H1 (cell line): ENCODE measurements around the gene POPDC2. TPM values are rescaled to one million over a fixed set of nuclear protein-coding genes. Genes with fewer than 3 reads are reported as not detected.

Source experiments
- CTCF ChIA-PET: fragments of 300-600 bp; sonication (Branson Sonifier 250); formaldehyde crosslinking; loops from one replicate; lab custom pipeline; 2021; ENCODE audit not compliant: partially characterized antibody; lab: Charles Lee
- POLR2A ChIA-PET: fragments of 300-600 bp; sonication (Branson Sonifier 250); formaldehyde crosslinking; loops from one replicate; lab custom pipeline; 2021; ENCODE audit warnings: inconsistent platforms; ENCODE audit not compliant: partially characterized antibody; lab: Charles Lee
- DNase-seq, 2 experiments: peaks; one replicate each; pipeline versions ENCODE4 v3.0.0 to v3.0.0-alpha.2; 2010 to 2022; ENCODE audit warnings: low spot score in 2 of 2, low read depth in 1 of 2, mixed read lengths in 1 of 2
- FAIRE-seq: peaks from 2 replicates; lab custom pipeline; 2011; peaks lifted over from hg19 to GRCh38; lab: Jason Lieb, UNC
- H2AFZ ChIP-seq: 2 replicates; pipeline ENCODE4 v1.8.1; 2012; ENCODE audit warnings: low read length, inconsistent platforms
- H2AK5ac ChIP-seq: 2 replicates; pipeline ENCODE4 v1.6.1; 2013; ENCODE audit warnings: low read depth, low read length
- H2BK120ac ChIP-seq: replicated peaks from 2 replicates; pipeline ENCODE3; 2013; ENCODE audit warnings: low read depth, low read length, inconsistent platforms
- H2BK12ac ChIP-seq: 2 replicates; pipeline ENCODE4 v1.6.1; 2013; ENCODE audit warnings: low read depth, low read length
- H2BK15ac ChIP-seq: 2 replicates; pipeline ENCODE4 v1.6.1; 2013; ENCODE audit warnings: low read length
- H2BK20ac ChIP-seq: 2 replicates; pipeline ENCODE4 v1.6.1; 2013; ENCODE audit warnings: low read length
- H2BK5ac ChIP-seq: 2 replicates; pipeline ENCODE4 v1.6.1; 2013; ENCODE audit warnings: low read depth, low read length
- H3K14ac ChIP-seq: 2 replicates; pipeline ENCODE4 v1.6.1; 2013; ENCODE audit warnings: inconsistent platforms; ENCODE audit not compliant: insufficient read length
- H3K18ac ChIP-seq: 2 replicates; pipeline ENCODE4 v1.6.1; 2013; ENCODE audit warnings: low read length; ENCODE audit errors: extremely low read depth
- H3K23ac ChIP-seq: 2 replicates; pipeline ENCODE4 v1.6.1; 2013; ENCODE audit warnings: inconsistent platforms; ENCODE audit not compliant: insufficient read length
- H3K23me2 ChIP-seq: 2 replicates; pipeline ENCODE4 v1.6.1; 2013; ENCODE audit warnings: low read depth, low read length
- H3K27ac ChIP-seq: 2 replicates; pipeline ENCODE4 v1.6.1; 2011; ENCODE audit warnings: low read depth, low read length, inconsistent platforms
- H3K27me3 ChIP-seq, 4 experiments: replicated peaks in 1 of 4; 1 replicate in 1 of 4; 2 replicates in 3 of 4; pipeline versions ENCODE4 v1.6.1 to v1.8.1; 2011 to 2013; ENCODE audit warnings: low read length in 3 of 4, mild to moderate bottlenecking in 3 of 4, inconsistent platforms in 2 of 4, mixed read lengths in 2 of 4, moderate library complexity in 1 of 4; ENCODE audit not compliant: control insufficient read depth in 3 of 4, insufficient read depth in 3 of 4; ENCODE audit errors: extremely low read depth in 1 of 4
- H3K36me3 ChIP-seq, 4 experiments: 2 replicates each; pipeline versions ENCODE4 v1.6.1 to v1.8.1; 2011 to 2013; ENCODE audit warnings: mild to moderate bottlenecking in 4 of 4, low read length in 3 of 4, moderate library complexity in 2 of 4, control low read depth in 1 of 4, inconsistent platforms in 1 of 4; ENCODE audit not compliant: insufficient read depth in 4 of 4, control insufficient read depth in 2 of 4
- H3K4ac ChIP-seq: replicated peaks from 2 replicates; pipeline ENCODE3; 2013; ENCODE audit warnings: low read length, low read depth, mixed read lengths, inconsistent platforms; ENCODE audit not compliant: insufficient read length
- H3K4me1 ChIP-seq, 4 experiments: replicated peaks in 1 of 4; 1 replicate in 1 of 4; 2 replicates in 3 of 4; pipeline versions ENCODE4 v1.6.1 to v1.8.1; 2011 to 2013; ENCODE audit warnings: low read length in 3 of 4, inconsistent platforms in 2 of 4, mixed read lengths in 1 of 4; ENCODE audit not compliant: insufficient read depth in 4 of 4, control insufficient read depth in 3 of 4
- H3K4me2 ChIP-seq, 2 experiments: 2 replicates each; pipeline versions ENCODE4 v1.6.1 to v1.8.1; 2011 to 2013; ENCODE audit warnings: low read depth in 2 of 2, low read length in 2 of 2, control low read depth in 1 of 2, inconsistent platforms in 1 of 2, mild to moderate bottlenecking in 1 of 2; ENCODE audit not compliant: insufficient read depth in 1 of 2
- H3K4me3 ChIP-seq, 4 experiments: fragments of 200-600, 300-600 bp in 1 of 4; sonication (generic), shearing (Covaris generic), sonication (Bioruptor Twin) in 1 of 4; 2 replicates each; pipeline versions ENCODE4 v1.5.1 to v1.8.1; 2011 to 2016; ENCODE audit warnings: low read length in 4 of 4, low read depth in 3 of 4, control low read depth in 2 of 4, inconsistent platforms in 2 of 4, mild to moderate bottlenecking in 2 of 4, mixed read lengths in 1 of 4, moderate library complexity in 1 of 4; ENCODE audit not compliant: insufficient read depth in 2 of 4; ENCODE audit errors: extremely low read depth in 1 of 4
- H3K56ac ChIP-seq: replicated peaks from 2 replicates; pipeline ENCODE3; 2013; ENCODE audit warnings: low read depth, mild to moderate bottlenecking, mixed read lengths, low read length, inconsistent platforms; ENCODE audit not compliant: insufficient read length
- H3K79me1 ChIP-seq: 2 replicates; pipeline ENCODE4 v1.6.1; 2013; ENCODE audit warnings: low read depth, low read length, control low read depth
- H3K79me2 ChIP-seq, 2 experiments: 2 replicates each; pipeline versions ENCODE4 v1.6.1 to v1.8.1; 2012 to 2013; ENCODE audit warnings: low read length in 2 of 2, mild to moderate bottlenecking in 2 of 2, inconsistent platforms in 1 of 2; ENCODE audit not compliant: insufficient read depth in 2 of 2, control insufficient read depth in 1 of 2
- H3K9ac ChIP-seq, 4 experiments: replicated peaks in 1 of 4; 1 replicate in 1 of 4; 2 replicates in 3 of 4; pipeline versions ENCODE4 v1.6.1 to v1.8.1; 2011 to 2013; ENCODE audit warnings: low read depth in 3 of 4, low read length in 3 of 4, control low read depth in 2 of 4, mild to moderate bottlenecking in 2 of 4, moderate library complexity in 2 of 4, inconsistent platforms in 1 of 4; ENCODE audit errors: extremely low read depth in 1 of 4
- H3K9me3 ChIP-seq, 2 experiments: 2 replicates each; pipeline versions ENCODE4 v1.6.1 to v1.8.1; 2012 to 2013; ENCODE audit warnings: mild to moderate bottlenecking in 2 of 2, moderate library complexity in 2 of 2, control low read depth in 1 of 2, inconsistent platforms in 1 of 2, low read depth in 1 of 2, low read length in 1 of 2, mixed read lengths in 1 of 2; ENCODE audit not compliant: insufficient read depth in 2 of 2
- H4K20me1 ChIP-seq, 2 experiments: replicated peaks in 1 of 2; 2 replicates each; pipeline versions ENCODE3 to v1.8.1; 2011 to 2013; ENCODE audit warnings: inconsistent platforms in 2 of 2, low read length in 2 of 2, mild to moderate bottlenecking in 1 of 2; ENCODE audit not compliant: insufficient read depth in 2 of 2, control insufficient read depth in 1 of 2
- H4K5ac ChIP-seq: 2 replicates; pipeline ENCODE4 v1.6.1; 2013; ENCODE audit warnings: low read length, low read depth, mixed read lengths, inconsistent platforms; ENCODE audit not compliant: insufficient read length
- H4K8ac ChIP-seq: 2 replicates; pipeline ENCODE4 v1.8.0; 2013; ENCODE audit warnings: mild to moderate bottlenecking, moderate library complexity, low read length, inconsistent platforms; ENCODE audit not compliant: insufficient read depth; ENCODE audit errors: extremely low read depth
- H4K91ac ChIP-seq: replicated peaks from 2 replicates; pipeline ENCODE3; 2013; ENCODE audit warnings: low read length, mixed read lengths, inconsistent platforms; ENCODE audit not compliant: insufficient read length
- JUND ChIP-seq: IDR thresholded peaks from 2 replicates; pipeline ENCODE4 v1.6.1; 2011; ENCODE audit warnings: mild to moderate bottlenecking, improper control_type of control experiment, low read length
- POLR2AphosphoS5 ChIP-seq: IDR thresholded peaks from 2 replicates; pipeline ENCODE4 v1.6.1; 2011; ENCODE audit warnings: low read depth, low read length
- RNF2 ChIP-seq: fragments of 200-900, 300-1000 bp; sonication (generic); IDR thresholded peaks from 2 replicates; pipeline ENCODE4 v1.7.1; 2016; ENCODE audit warnings: borderline replicate concordance, low read depth, mild to moderate bottlenecking, antibody characterized with exemption, low read length; ENCODE audit not compliant: poor library complexity, severe bottlenecking; ENCODE audit errors: missing control alignments
- SIX5 ChIP-seq: IDR thresholded peaks from 2 replicates; pipeline ENCODE4 v1.6.1; 2011; ENCODE audit warnings: mild to moderate bottlenecking, low read depth, low read length
- WGBS, 2 experiments: shearing (Covaris generic) in 1 of 2; methylation state at CpG; one replicate each; pipeline versions ENCODE4 v1.1.6 to v1.1.7; 2013 to 2015; ENCODE audit warnings: low lambda C conversion rate in 2 of 2, mixed read lengths in 2 of 2, inconsistent platforms in 1 of 2, low coverage in 1 of 2, missing lambda C conversion rate in 1 of 2; ENCODE audit not compliant: insufficient replicate concordance in 2 of 2, insufficient coverage in 1 of 2, insufficient read length in 1 of 2; ENCODE audit errors: extremely low coverage in 1 of 2, missing lambda C conversion rate in 1 of 2; 5-methylcytosine and 5-hydroxymethylcytosine counted together
- polyA plus RNA-seq, 7 experiments: library from polyadenylated mRNA; depleted of rRNA in 3 of 7; stranded (reverse) in 5 of 7; unstranded in 2 of 7; fragments of >200 nt in 5 of 7; fragments of 200-250 nt in 2 of 7; gene quantifications; 1 replicate in 5 of 7; 2 replicates in 1 of 7; 4 replicates in 1 of 7; pipeline versions ENCODE4 v1.2.1 to v1.2.3, GENCODE V29; 2011 to 2013; ENCODE audit warnings: missing spikeins in 2 of 7, mixed read lengths in 2 of 7
- total RNA-seq: library from RNA; stranded (reverse); fragmentation: NEBNext Ultra II Directional; extraction: Animal tissue kit (Norgen Biotek cat#: 25700); gene quantifications from 2 replicates; pipeline ENCODE4 v1.2.1, GENCODE V29; 2021

Gene POPDC2
- total and polyA plus RNA-seq, 2 of the 8 experiments (the other 6 are each of a cell fraction or from before 2014, with no cell fraction given): 0.65 to 1.1 TPM

GRCh38 chr3:119700269-119700919, 40.0 kb upstream of the POPDC2 start:
- H3K23me2 ChIP-seq: peaks cover 3% of the 10 kb centered on the region; the same call in 1 of the 2 replicates
- POLR2A ChIA-PET: no interaction called here
- no peak overlapping the region for H3K14ac ChIP-seq
- peaks cover 0 to 5% (median 0%) of the 10 kb centered on the region in 4 experiments; a peak in 2 of 7 replicates for H3K27me3 ChIP-seq
- no peak overlapping the region for H3K27ac ChIP-seq
- H3K4ac ChIP-seq: no peak overlapping the region
- no peak overlapping the region for H2BK5ac ChIP-seq
- H4K20me1 ChIP-seq: no peaks in the 10 kb centered on the region
- H3K79me2 ChIP-seq: no peaks in the 10 kb centered on the region
- H3K36me3 ChIP-seq: no peaks in the 10 kb centered on the region
- no peak overlapping the region for H2BK20ac ChIP-seq
- WGBS, 2 experiments: 97% methylated on average over 4 of the region's 4 CpGs; no CpG with 5 or more reads in 1 of the 2 experiments
- no peak for FAIRE-seq
- H2AK5ac ChIP-seq: no peak overlapping the region
- no peak overlapping the region for H2BK12ac ChIP-seq
- TF ChIP-seq RNF2: no peak
- no peak for TF ChIP-seq JUND
- TF ChIP-seq POLR2AphosphoS5: no peak
- TF ChIP-seq SIX5: no peak
- H3K4me3 ChIP-seq: no peak overlapping the region
- no peak overlapping the region for H3K56ac ChIP-seq
- CTCF ChIA-PET: interaction anchor here (2.4 kb wide), 1 partner anchor 10 kb away, joined by 15 read pairs; no protein-coding TSS in a partner anchor
- H3K18ac ChIP-seq: no peak overlapping the region
- H3K79me1 ChIP-seq: no peaks in the 10 kb centered on the region
- no peak for DNase-seq
- no peak overlapping the region for H3K9ac ChIP-seq
- 0 out of 4 replicates have a peak, but pooled peaks cover 0 to 1% of the 10 kb centered on the region in 2 experiments for H3K9me3 ChIP-seq
- H3K4me2 ChIP-seq: no peak overlapping the region
- H3K4me1 ChIP-seq: peaks cover 0 to 3% (median 1%) of the 10 kb centered on the region in 4 experiments; a peak in 3 of 7 replicates
- no peak overlapping the region for H4K5ac ChIP-seq
- no peak overlapping the region for H3K23ac ChIP-seq
- H2BK120ac ChIP-seq: no peak overlapping the region
- no peak overlapping the region for H2BK15ac ChIP-seq
- no peak overlapping the region for H4K91ac ChIP-seq
- H2AFZ ChIP-seq: no peak overlapping the region
- H4K8ac ChIP-seq: no peak overlapping the region
